GM12873 (cell line): ENCODE measurements around the gene IRF4.

Source experiments
- CTCF ChIP-seq: IDR thresholded peaks from 2 replicates; pipeline ENCODE4 v1.5.1; 2012; ENCODE audit warnings: low read depth, mild to moderate bottlenecking, moderate library complexity, low read length, control low read depth; ENCODE audit not compliant: insufficient read depth; ENCODE audit errors: missing control alignments

The IRF4 gene

GRCh38 chr6:384898-385297 lies 6.7 kb upstream of the IRF4 start:
- no peak for TF ChIP-seq CTCF

- no peak for TF ChIP-seq CTCF
These were observed 5.9 kb upstream of the IRF4 start for GRCh38 chr6:385614-386013.

- no peak for TF ChIP-seq CTCF
These were observed 4.8 kb upstream of the IRF4 start for GRCh38 chr6:386688-387266.

- TF ChIP-seq CTCF, result no peak
These were observed 4.2 kb upstream of the IRF4 start for GRCh38 chr6:387293-387741.

- no peak for TF ChIP-seq CTCF
These were observed 3.2 kb upstream of the IRF4 start for GRCh38 chr6:388202-388903.

GRCh38 chr6:389143-389542 lies 2.4 kb upstream of the IRF4 start:
- no peak for TF ChIP-seq CTCF

GRCh38 chr6:389622-390021 lies 1.9 kb upstream of the IRF4 start:
- TF ChIP-seq CTCF, result peak; percentile 13
